Measurements from ENCODE around the gene KLHL8.

Gene KLHL8

GRCh38 chr4:87220094-87220822 is at the start of gene KLHL8:
Gene KLHL8 (minus strand): TSS chr4:87220618. CDS start chr4:87195539, 25,079 bp downstream.
- POLR2A ChIA-PET, result interaction anchor here (0.9 to 1.2 kb wide), 2 partner anchors 80 to 171 kb away, joined by 3 read pairs; partner anchors contain the start of gene HSD17B11
- CTCF ChIA-PET, result interaction anchor here (0.5 to 1.9 kb wide), 5 partner anchors 15 to 320 kb away, joined by 3 to 7 read pairs (median 4); no protein-coding TSS in a partner anchor

GRCh38 chr4:87270144-87270543 is 49.7 kb upstream of the KLHL8 start:
- DNase-seq (ENCODE audit: extremely low spot score), result peak; percentile 60
- no peak for TF ChIP-seq BHLHE40 (IDR thresholded peaks at IDR 0.05; ENCODE audit: borderline replicate concordance)
- no peak for TF ChIP-seq ELF4 (IDR thresholded peaks at IDR 0.05)
- no peak for TF ChIP-seq NFRKB (IDR thresholded peaks at IDR 0.05)
- no peak for TF ChIP-seq TARDBP (IDR thresholded peaks at IDR 0.05)
- no peak for TF ChIP-seq L3MBTL2 (conservative IDR thresholded peaks at IDR 0.05)
- TF ChIP-seq ARNT (IDR thresholded peaks at IDR 0.05), result no peak
- no peak for TF ChIP-seq CTBP1 (IDR thresholded peaks at IDR 0.05; ENCODE audit: borderline replicate concordance)
- TF ChIP-seq LEF1 (IDR thresholded peaks at IDR 0.05; ENCODE audit: borderline replicate concordance), result no peak
- no peak for TF ChIP-seq ZNF384 (IDR thresholded peaks at IDR 0.05)
- TF ChIP-seq FOXA1 (IDR thresholded peaks at IDR 0.05), result no peak
- no peak for TF ChIP-seq SP1 (IDR thresholded peaks at IDR 0.05)
- TF ChIP-seq SUZ12 (IDR thresholded peaks at IDR 0.05), result no peak
- TF ChIP-seq FOXM1 (IDR thresholded peaks at IDR 0.05; ENCODE audit: borderline replicate concordance), result no peak
- TF ChIP-seq PKNOX1 (IDR thresholded peaks at IDR 0.05), result no peak
- TF ChIP-seq HDGF (IDR thresholded peaks at IDR 0.05; ENCODE audit: borderline replicate concordance), result no peak
- no peak for TF ChIP-seq FOXK2 (IDR thresholded peaks at IDR 0.05)
- ChIA-PET CTCF (interaction anchor here (1.9 kb wide), 1 partner anchor 120 kb away, joined by 4 read pairs; no protein-coding TSS in a partner anchor), POLR2A (no interaction called here)

More at GRCh38 chr4:87220094-87220822, at the start of gene KLHL8:
- TF ChIP-seq BHLHE40 (IDR thresholded peaks at IDR 0.05; ENCODE audit: borderline replicate concordance) (no peak), SUZ12 (IDR thresholded peaks at IDR 0.05) (no peak), L3MBTL2 (conservative IDR thresholded peaks at IDR 0.05) (peak; percentile 53), ELF4 (IDR thresholded peaks at IDR 0.05) (peak; percentile 26; the same call in 1 of the 2 replicates)
- DNase-seq (ENCODE audit: extremely low spot score), result peak; percentile 89

DNA sequence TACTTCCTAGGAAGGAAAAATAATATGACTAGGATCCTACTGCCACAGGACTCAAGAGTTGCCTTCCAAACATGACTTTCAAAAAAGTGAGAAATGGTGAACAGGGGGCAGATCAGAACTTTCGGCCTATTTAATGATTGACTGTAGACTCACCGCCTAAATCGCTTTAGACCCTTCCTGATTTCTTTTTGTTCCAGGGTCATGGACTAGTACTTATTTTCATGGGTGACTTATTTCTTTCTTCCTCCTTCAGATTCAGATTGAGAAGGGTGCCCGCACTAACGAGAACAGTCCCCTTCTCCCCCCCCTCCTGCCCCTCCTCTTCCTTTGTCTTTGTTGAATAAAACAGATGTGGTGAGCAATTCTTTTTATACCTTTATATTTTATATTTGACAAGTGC is 48.0 kb upstream of the KLHL8 start:
- no peak for DNase-seq (ENCODE audit: extremely low spot score)
- ChIA-PET POLR2A (no interaction called here), CTCF (no interaction called here)
- TF ChIP-seq SUZ12 (IDR thresholded peaks at IDR 0.05) (no peak), ZNF384 (IDR thresholded peaks at IDR 0.05) (no peak), L3MBTL2 (conservative IDR thresholded peaks at IDR 0.05) (no peak), PKNOX1 (IDR thresholded peaks at IDR 0.05) (no peak), ARNT (IDR thresholded peaks at IDR 0.05) (no peak), SP1 (IDR thresholded peaks at IDR 0.05) (no peak), ELF4 (IDR thresholded peaks at IDR 0.05) (no peak), BHLHE40 (IDR thresholded peaks at IDR 0.05; ENCODE audit: borderline replicate concordance) (no peak), CTBP1 (IDR thresholded peaks at IDR 0.05; ENCODE audit: borderline replicate concordance) (no peak), LEF1 (IDR thresholded peaks at IDR 0.05; ENCODE audit: borderline replicate concordance) (no peak), TARDBP (IDR thresholded peaks at IDR 0.05) (no peak), FOXK2 (IDR thresholded peaks at IDR 0.05) (no peak), HDGF (IDR thresholded peaks at IDR 0.05; ENCODE audit: borderline replicate concordance) (no peak), NFRKB (IDR thresholded peaks at IDR 0.05) (no peak), FOXM1 (IDR thresholded peaks at IDR 0.05; ENCODE audit: borderline replicate concordance) (no peak)

GRCh38 chr4:87266986-87267385 is 46.6 kb upstream of the KLHL8 start:
- DNase-seq (ENCODE audit: extremely low spot score), result no peak
- no peak for TF ChIP-seq LEF1 (IDR thresholded peaks at IDR 0.05; ENCODE audit: borderline replicate concordance)
- TF ChIP-seq SUZ12 (IDR thresholded peaks at IDR 0.05), result no peak
- no peak for TF ChIP-seq ELF4 (IDR thresholded peaks at IDR 0.05)
- TF ChIP-seq NFRKB (IDR thresholded peaks at IDR 0.05), result no peak
- no peak for TF ChIP-seq FOXK2 (IDR thresholded peaks at IDR 0.05)
- no peak for TF ChIP-seq TARDBP (IDR thresholded peaks at IDR 0.05)
- TF ChIP-seq SP1 (IDR thresholded peaks at IDR 0.05), result no peak
- TF ChIP-seq FOXM1 (IDR thresholded peaks at IDR 0.05; ENCODE audit: borderline replicate concordance), result no peak
- TF ChIP-seq ZNF384 (IDR thresholded peaks at IDR 0.05), result no peak
- ChIA-PET POLR2A (no interaction called here), CTCF (no interaction called here)

- ChIA-PET POLR2A (no interaction called here), CTCF (no interaction called here)
- TF ChIP-seq NFRKB (IDR thresholded peaks at IDR 0.05), result no peak
- no peak for TF ChIP-seq CTBP1 (IDR thresholded peaks at IDR 0.05; ENCODE audit: borderline replicate concordance)
- no peak for TF ChIP-seq FOXA1 (IDR thresholded peaks at IDR 0.05)
- TF ChIP-seq LEF1 (IDR thresholded peaks at IDR 0.05; ENCODE audit: borderline replicate concordance), result no peak
- TF ChIP-seq HDGF (IDR thresholded peaks at IDR 0.05; ENCODE audit: borderline replicate concordance), result no peak
- no peak for TF ChIP-seq SUZ12 (IDR thresholded peaks at IDR 0.05)
- TF ChIP-seq FOXM1 (IDR thresholded peaks at IDR 0.05; ENCODE audit: borderline replicate concordance), result no peak
- DNase-seq (ENCODE audit: extremely low spot score), result no peak
Observed at GRCh38 chr4:87262886-87263285, 42.5 kb upstream of the KLHL8 start.

GRCh38 chr4:87260477-87260876 is 40.1 kb upstream of the KLHL8 start:
- ChIA-PET POLR2A (no interaction called here), CTCF (no interaction called here)
- no peak for DNase-seq (ENCODE audit: extremely low spot score)
- no peak for TF ChIP-seq PKNOX1 (IDR thresholded peaks at IDR 0.05)
- no peak for TF ChIP-seq TARDBP (IDR thresholded peaks at IDR 0.05)
- TF ChIP-seq ARNT (IDR thresholded peaks at IDR 0.05), result no peak
- no peak for TF ChIP-seq ELF4 (IDR thresholded peaks at IDR 0.05)
- no peak for TF ChIP-seq FOXK2 (IDR thresholded peaks at IDR 0.05)

Measured in HEK293T (cell line).